ENCODE data around the gene TGFBR2. TPM values are rescaled to one million over a fixed set of nuclear protein-coding genes. Genes with fewer than 3 reads are reported as not detected.
A peak's percentile ranks its signal among the peaks of the same experiment; 100 is the strongest.

The TGFBR2 gene
- total RNA-seq, 1 experiment from 2014 or later, result 0.81 TPM

DNA sequence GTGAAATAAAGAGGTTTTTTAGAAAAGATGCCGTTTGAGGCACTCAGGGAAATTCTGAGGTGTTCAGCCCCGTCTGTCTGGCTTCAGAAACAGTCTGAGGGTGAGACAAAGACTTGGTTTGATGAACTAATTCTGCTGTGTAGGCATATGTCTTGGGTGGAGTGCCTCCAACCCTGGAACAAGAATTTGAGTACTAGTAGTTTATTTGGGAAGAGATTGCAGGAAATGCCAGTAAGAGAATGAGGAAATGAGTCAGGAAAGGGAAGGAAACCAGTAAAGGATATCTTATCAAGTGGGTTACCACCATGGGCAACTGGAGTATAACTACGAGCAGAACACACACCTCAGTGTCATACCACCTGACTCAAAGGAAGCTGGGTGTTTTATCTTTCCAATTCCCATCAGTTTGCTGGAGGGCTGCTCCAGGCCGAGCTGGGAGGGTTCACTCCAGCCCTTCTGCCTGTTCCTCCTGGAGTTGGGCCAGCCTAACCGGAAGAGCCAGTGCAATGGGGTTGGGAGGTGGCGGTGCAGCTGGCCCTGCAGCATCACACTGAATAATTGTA is 75.3 kb downstream of the TGFBR2 start:
- no peak for DNase-seq (ENCODE audit: low spot score)
- in situ Hi-C loops (cut with HindIII; ENCODE audit: low sequenced_read_pairs), result no loop called here

DNA sequence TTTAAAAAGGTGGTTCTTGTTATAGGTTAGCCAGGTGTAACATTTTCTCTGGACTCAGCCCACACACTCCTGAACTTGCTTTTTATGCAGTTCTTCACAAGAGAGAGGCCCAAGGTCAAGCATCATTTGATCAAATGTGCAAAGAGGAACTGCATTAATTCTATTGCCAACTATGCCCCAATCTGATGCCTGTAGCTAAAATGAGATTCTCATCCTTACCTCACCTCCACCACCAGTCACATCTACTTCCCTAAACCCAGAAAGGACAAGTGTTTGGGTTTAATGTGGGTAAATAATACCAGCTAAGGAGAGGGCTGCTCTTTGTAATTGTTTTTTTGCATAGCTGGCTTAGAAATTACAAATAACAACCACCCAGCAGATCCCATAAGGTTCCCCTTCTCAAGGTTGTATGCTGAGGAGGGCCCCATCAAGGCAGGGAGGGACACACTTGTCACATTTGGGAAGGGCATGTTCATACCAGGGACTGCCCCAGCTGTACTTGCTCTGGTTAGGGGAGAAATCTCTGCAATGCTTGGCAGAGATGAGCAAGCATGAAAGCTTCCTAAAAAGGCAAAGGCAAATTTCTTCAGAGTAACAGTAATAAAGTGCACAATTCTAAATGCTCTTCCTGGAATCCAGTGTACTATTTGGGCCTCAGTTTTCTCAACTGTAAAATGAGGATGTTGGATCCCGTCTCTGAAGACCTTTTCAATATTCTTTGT is 76.2 kb downstream of the TGFBR2 start:
- in situ Hi-C loops (cut with HindIII; ENCODE audit: low sequenced_read_pairs), result no loop called here

DNA sequence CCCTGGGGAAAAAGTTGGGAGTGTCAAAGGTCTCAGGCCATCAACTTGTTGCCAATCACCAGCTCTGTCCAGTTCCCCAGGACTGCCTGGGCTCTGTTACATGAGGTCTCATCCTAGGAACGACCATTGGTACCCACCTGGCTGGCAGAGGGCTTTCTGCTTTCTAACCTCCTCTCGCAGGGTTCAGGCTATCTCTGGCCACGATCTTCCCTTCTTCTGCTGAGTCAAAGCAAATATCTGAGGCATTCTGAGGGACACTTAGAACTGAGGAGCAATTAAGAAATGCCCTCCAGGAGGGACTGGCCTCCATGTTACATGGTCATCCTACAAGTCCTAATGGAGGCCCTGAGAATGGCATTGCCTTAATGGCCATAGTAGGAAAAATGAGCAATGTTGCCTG is 77.4 kb downstream of the TGFBR2 start:
- no peak for DNase-seq (ENCODE audit: low spot score)
- in situ Hi-C loops (cut with HindIII; ENCODE audit: low sequenced_read_pairs), result no loop called here

More for the DNA sequence above, 76.2 kb downstream of the TGFBR2 start:
- no peak for DNase-seq (ENCODE audit: low spot score)

DNA sequence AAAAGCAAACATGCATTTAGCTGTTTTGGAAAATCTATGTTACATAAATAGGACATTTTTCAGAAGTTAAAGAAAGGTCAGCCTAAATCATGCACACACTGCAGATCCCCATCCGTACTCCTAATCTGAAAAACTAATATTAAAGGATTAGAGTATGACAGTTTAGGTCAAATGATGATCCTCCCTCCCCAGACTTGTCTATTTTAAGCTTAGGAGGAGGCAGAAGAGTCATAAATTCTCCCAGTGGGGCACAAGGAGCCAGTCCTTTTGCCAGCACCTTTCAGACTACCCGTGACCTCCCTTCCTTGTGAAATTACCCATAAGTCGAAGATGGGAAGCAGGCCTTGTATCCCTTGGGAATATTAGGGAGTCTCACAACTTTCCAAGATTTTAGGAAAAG is 78.0 kb downstream of the TGFBR2 start:
- DNase-seq (ENCODE audit: low spot score), result no peak
- in situ Hi-C loops (cut with HindIII; ENCODE audit: low sequenced_read_pairs), result no loop called here

DNA sequence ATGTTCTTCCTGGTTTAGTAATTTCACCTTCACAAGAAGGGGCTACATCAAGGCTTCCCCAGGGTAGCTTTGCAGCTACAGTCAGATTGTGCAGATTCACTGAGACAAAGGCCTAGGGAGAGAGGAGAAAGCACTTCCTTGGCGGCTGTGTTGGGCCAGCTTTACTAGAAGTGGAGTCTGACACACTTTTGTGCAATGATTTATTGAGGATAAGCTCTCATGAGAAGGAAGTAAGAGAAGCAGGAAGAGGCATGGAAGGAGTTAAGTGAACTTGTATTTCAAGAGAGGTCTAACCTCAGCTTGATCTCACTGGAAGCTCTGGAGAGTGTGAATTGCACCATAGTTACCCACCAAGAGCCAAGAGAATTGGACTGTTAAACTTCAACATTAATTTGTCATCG is 78.9 kb downstream of the TGFBR2 start:
- DNase-seq (ENCODE audit: low spot score), result no peak
- in situ Hi-C loops (cut with HindIII; ENCODE audit: low sequenced_read_pairs), result no loop called here

DNA sequence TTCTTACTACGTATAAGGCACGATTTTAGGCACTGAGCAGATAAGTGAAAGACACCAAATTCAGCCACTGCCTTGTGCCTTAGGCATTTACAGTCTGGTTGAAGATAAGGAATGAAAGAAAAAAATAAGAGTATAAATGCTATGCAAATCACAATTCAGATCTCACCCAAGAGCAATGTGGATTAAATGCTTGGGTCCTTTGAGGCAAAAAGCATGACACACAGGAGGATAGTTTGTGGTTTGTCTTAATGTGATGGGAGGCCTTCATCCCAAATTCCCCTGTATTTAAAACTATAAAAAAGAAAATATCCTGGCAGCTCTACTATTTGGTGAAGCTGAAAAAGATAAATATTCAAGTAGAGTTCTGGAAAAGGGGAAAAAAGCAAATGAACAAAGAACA is 79.8 kb downstream of the TGFBR2 start:
- in situ Hi-C loops (cut with HindIII; ENCODE audit: low sequenced_read_pairs), result no loop called here
- DNase-seq (ENCODE audit: low spot score), result no peak

DNA sequence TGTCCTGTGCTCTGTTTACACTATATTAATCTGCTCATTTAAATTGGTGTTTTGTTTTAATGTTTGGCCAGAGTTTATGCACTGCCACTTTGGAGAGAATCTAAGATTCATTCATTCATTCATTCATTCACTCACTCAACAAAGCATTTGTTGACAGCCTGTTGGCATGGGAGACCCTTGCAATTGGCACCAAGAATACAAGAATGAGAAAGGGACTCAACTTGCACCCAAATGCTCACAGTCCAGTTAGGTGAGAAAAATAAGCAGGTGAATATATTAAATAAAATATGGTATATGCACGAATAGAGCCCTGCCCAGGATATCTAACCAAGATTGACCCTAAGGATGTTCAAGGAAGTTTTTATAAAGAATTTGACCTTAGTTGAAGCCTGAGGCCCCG is 80.4 kb downstream of the TGFBR2 start:
- DNase-seq (ENCODE audit: low spot score), result no peak
- in situ Hi-C loops (cut with HindIII; ENCODE audit: low sequenced_read_pairs), result no loop called here

DNA sequence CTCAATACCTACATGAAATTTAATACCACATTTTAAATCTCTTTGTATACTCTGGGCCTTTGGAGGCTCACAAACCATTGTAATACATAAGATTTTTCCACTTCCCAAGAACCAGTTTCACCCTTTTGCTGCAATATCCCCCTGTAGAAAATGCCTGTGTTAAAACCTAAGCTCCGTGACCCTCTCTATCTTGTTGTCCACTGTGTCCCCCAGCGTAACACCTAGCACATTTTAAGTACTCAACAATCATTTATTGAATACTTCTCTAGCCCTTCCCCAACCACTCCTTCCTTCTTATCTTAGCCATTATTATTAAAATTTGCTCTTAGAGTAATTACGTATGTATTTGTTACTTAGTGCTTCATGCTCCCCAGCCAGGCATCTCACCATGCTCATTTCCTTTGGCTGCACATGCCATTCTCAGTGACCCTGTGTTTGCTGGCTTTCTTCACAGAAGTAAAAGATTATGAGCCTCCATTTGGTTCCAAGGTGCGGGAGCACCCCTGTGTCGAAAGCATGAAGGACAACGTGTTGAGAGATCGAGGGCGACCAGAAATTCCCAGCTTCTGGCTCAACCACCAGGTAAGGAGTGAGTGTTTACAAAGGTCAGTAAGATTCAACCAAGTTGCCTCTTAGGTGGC is 81.6 kb downstream of the TGFBR2 start:
- in situ Hi-C loops (cut with HindIII; ENCODE audit: low sequenced_read_pairs), result no loop called here
- no peak for DNase-seq (ENCODE audit: low spot score)

DNA sequence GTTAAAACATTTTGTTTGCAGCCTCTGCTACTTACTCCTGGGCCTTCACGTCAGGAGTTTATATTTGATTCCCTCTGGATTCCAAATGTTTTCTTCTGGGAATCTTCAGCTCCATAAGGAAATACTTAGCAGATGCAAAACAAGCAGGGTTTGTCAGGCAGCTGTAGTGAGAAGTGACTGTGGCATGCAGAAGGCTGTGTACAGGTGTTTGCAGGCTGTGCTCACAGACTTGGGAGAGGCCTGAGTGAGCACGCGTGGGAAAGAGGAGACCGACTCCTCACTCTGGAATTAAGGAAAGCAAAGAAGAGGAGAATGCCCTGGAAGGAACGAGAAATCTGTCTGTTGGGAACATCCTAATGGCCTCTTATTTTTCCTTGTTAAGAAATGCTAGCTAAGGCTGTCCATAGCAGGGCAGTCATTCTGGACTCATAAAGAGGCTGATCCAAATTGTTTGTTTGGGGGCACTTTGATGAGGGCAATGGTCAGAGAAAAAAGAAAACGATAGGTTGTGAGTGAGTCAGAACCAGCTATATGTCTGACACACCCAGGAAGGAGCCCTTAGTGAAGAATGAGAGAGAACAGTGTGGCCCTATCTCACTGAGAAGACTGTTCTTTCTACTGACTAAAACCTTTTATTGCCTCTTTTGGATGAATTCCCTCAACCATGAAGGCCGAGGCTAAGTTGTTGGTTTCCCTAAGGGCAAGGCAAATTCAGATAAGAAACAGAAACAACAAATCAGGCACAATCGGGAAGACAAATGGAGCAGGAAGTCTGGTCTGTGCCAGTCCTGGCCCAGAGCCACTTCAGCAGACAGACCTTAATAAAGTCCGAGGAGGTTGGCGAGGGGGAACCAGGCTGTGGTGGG is 82.6 kb downstream of the TGFBR2 start:
- in situ Hi-C loops (cut with HindIII; ENCODE audit: low sequenced_read_pairs), result no loop called here
- peak; percentile 8 for DNase-seq (ENCODE audit: low spot score)

DNA sequence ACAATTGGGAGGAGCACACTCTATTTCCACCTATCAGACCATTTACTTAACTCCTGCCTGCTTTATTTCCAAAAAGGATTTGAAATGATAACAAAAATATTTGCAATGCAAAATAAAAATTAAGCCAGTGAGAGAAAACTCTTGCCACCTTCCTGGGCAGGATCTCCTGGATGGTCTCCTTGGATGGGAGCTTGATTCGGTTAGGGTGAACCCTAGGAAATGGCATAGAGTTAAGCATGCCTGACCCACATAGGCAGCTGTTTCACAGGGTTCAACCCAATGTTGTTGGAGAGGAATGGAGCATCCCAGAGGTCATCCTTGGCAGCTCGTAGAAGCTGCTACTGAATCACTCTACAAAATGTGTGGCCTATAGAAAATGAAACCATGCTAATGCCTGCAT is 83.8 kb downstream of the TGFBR2 start:
- in situ Hi-C loops (cut with HindIII; ENCODE audit: low sequenced_read_pairs), result no loop called here
- no peak for DNase-seq (ENCODE audit: low spot score)

DNA sequence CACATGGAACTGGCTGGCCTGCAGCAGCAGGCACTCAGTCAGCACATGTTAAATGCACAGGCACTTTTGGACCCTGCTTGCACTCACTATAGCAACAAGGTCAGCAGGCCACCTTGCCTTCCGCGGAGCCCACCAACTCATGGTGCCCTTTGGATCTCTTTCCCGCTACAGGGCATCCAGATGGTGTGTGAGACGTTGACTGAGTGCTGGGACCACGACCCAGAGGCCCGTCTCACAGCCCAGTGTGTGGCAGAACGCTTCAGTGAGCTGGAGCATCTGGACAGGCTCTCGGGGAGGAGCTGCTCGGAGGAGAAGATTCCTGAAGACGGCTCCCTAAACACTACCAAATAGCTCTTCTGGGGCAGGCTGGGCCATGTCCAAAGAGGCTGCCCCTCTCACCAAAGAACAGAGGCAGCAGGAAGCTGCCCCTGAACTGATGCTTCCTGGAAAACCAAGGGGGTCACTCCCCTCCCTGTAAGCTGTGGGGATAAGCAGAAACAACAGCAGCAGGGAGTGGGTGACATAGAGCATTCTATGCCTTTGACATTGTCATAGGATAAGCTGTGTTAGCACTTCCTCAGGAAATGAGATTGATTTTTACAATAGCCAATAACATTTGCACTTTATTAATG is 85.0 kb downstream of the TGFBR2 start:
- DNase-seq (ENCODE audit: low spot score), result no peak
- in situ Hi-C loops (cut with HindIII; ENCODE audit: low sequenced_read_pairs), result no loop called here

DNA sequence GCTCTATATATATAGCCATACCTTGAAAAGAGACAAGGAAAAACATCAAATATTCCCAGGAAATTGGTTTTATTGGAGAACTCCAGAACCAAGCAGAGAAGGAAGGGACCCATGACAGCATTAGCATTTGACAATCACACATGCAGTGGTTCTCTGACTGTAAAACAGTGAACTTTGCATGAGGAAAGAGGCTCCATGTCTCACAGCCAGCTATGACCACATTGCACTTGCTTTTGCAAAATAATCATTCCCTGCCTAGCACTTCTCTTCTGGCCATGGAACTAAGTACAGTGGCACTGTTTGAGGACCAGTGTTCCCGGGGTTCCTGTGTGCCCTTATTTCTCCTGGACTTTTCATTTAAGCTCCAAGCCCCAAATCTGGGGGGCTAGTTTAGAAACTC is 85.5 kb downstream of the TGFBR2 start:
- no peak for DNase-seq (ENCODE audit: low spot score)
- in situ Hi-C loops (cut with HindIII; ENCODE audit: low sequenced_read_pairs), result no loop called here

DNA sequence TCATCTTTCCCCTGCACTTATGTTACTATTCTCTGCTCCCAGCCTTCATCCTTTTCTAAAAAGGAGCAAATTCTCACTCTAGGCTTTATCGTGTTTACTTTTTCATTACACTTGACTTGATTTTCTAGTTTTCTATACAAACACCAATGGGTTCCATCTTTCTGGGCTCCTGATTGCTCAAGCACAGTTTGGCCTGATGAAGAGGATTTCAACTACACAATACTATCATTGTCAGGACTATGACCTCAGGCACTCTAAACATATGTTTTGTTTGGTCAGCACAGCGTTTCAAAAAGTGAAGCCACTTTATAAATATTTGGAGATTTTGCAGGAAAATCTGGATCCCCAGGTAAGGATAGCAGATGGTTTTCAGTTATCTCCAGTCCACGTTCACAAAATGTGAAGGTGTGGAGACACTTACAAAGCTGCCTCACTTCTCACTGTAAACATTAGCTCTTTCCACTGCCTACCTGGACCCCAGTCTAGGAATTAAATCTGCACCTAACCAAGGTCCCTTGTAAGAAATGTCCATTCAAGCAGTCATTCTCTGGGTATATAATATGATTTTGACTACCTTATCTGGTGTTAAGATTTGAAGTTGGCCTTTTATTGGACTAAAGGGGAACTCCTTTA is 86.2 kb downstream of the TGFBR2 start:
- in situ Hi-C loops (cut with HindIII; ENCODE audit: low sequenced_read_pairs), result no loop called here
- DNase-seq (ENCODE audit: low spot score), result no peak

DNA sequence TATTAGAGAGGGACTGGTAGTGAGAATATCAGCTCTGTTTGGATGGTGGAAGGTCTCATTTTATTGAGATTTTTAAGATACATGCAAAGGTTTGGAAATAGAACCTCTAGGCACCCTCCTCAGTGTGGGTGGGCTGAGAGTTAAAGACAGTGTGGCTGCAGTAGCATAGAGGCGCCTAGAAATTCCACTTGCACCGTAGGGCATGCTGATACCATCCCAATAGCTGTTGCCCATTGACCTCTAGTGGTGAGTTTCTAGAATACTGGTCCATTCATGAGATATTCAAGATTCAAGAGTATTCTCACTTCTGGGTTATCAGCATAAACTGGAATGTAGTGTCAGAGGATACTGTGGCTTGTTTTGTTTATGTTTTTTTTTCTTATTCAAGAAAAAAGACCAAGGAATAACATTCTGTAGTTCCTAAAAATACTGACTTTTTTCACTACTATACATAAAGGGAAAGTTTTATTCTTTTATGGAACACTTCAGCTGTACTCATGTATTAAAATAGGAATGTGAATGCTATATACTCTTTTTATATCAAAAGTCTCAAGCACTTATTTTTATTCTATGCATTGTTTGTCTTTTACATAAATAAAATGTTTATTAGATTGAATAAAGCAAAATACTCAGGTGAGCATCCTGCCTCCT is 87.2 kb downstream of the TGFBR2 start:
- peak; percentile 27 for DNase-seq (ENCODE audit: low spot score)
- in situ Hi-C loops (cut with HindIII; ENCODE audit: low sequenced_read_pairs), result no loop called here

DNA sequence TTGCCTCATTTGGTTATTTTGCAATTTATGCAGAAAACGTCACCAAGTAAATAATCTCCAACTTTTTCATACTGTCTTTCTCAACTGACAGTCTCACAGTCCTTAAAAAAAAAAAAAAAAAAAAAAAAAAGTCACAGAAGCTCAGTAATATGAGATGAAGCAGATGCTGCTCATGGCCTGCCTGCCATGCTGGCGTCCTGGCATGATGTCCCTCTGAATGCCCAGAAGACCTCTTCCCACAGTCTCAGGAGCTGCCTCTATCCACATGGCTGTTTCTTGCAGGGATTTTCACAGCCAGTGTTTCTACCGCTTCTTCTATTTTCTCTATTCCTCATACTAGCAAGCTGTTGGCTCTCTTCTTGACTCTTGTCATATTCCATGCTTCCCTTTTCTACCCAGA is 87.7 kb downstream of the TGFBR2 start:
- in situ Hi-C loops (cut with HindIII; ENCODE audit: low sequenced_read_pairs), result no loop called here

DNA sequence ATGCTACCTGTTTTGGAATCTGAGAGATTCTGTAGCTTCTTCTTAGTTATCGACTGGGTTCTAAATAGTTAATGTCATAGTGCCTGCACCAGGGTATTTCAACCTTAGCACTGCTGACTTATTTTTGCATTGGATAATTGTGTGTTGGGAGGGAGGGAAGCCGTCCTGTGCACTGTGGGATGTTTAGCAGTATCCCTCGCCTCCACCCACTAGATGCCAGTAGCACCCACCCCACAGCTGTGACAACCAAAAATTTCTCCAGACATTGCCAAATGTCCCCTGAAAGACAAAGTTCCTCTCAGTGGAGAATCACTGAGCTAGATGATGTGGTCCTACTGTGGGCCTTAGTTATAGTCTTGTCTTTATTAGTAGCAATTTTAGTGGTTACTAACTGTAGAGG is 88.3 kb downstream of the TGFBR2 start:
- DNase-seq (ENCODE audit: low spot score), result no peak
- in situ Hi-C loops (cut with HindIII; ENCODE audit: low sequenced_read_pairs), result no loop called here

More for the DNA sequence above, 87.7 kb downstream of the TGFBR2 start:
- no peak for DNase-seq (ENCODE audit: low spot score)

DNA sequence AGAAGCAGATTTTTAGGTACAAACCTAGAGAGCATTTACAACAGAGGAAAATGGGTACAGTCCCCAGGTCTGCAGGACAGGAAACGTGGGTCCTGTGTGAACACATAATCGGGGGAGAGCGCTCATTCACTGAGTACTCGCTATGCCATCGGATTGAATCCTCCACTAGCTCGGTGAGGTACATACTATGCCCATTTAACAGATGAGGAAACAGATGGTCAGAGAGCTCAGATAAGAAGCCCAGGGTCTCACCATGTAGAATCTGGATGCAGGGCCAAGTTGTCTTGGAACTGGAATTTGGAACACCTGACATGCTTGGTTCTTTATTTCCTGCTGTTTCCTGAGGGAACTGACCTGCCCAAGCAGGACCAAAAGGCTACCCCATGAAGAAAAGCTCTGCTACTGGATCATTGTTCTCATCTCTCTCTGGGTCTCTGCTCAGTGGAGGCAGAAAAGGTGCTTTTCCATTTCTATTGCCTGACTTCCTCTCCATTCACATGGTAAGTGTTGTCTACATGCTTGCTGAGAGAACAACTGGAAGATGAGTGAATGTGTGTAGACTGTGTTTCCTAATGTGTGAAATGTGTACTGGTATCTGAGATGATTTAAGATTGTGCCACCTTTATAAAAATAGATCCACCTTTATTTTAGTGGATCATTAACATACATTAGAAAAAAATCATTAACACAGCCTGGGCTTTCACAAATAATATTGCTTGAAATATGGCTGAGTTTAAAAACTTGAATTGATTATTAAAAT is 89.1 kb downstream of the TGFBR2 start:
- no peak for DNase-seq (ENCODE audit: low spot score)
- in situ Hi-C loops (cut with HindIII; ENCODE audit: low sequenced_read_pairs), result no loop called here

DNA sequence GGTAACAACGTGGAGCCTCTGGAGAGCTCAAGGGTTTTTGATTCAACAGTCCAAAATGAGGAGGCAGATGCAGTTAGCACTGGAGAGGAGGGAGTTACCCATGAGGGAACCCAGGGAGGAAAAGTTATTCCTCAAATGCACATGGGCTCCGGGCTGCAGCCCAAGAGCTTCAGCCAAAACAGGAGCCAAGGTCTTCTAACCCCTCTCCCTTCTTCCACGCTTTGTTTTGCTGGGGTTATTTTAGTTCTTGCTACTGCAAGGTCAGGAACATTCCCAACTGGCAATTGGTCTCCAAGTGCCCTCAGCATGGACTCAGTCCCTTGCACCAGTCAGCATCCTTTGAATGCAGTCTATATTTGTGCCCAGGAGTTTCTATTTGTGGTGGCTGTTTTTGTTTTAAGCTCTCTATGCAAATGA is 90.0 kb downstream of the TGFBR2 start:
- in situ Hi-C loops (cut with HindIII; ENCODE audit: low sequenced_read_pairs), result no loop called here
- peak; percentile 20 for DNase-seq (ENCODE audit: low spot score)
